ENCODE results near the gene CITED1. TPM values are rescaled to one million over a fixed set of nuclear protein-coding genes. Genes with fewer than 3 reads are reported as not detected.

The CITED1 gene
- total RNA-seq, 2 donors from 2014 or later = 0.51 TPM; not detected in 1

GRCh38 chrX:72271091-72271788, 34.5 kb downstream of the CITED1 start:
- no peak for TF ChIP-seq CTCF (IDR thresholded peaks at IDR 0.05)
- no peak for DNase-seq (ENCODE audit: low spot score)
- Histone ChIP-seq H3K27me3 (no peaks in the 10 kb centered on the region), H3K36me3 (peaks cover 73% of the 10 kb centered on the region), H3K27ac (no peak overlapping the region), H3K4me1 (peaks cover 0 to 11% of the 10 kb centered on the region in 2 donors), H3K4me3 (no peak overlapping the region), H3K9me3 (no peaks in the 10 kb centered on the region)

GRCh38 chrX:72270316-72270866, 35.3 kb downstream of the CITED1 start:
- Histone ChIP-seq H3K27me3 (no peaks in the 10 kb centered on the region), H3K4me3 (no peak overlapping the region), H3K27ac (peak overlapping the region in 1 of 2 donors; percentile 33), H3K9me3 (no peaks in the 10 kb centered on the region), H3K36me3 (peaks cover 68% of the 10 kb centered on the region), H3K4me1 (peaks cover 0 to 2% of the 10 kb centered on the region in 2 donors)
- DNase-seq (ENCODE audit: low spot score) = no peak
- no peak for TF ChIP-seq CTCF (IDR thresholded peaks at IDR 0.05)

- no peak for DNase-seq (ENCODE audit: low spot score)
- peak overlapping the region in 1 of 2 donors; percentile 33 for H3K27ac ChIP-seq
- no peak for TF ChIP-seq CTCF (IDR thresholded peaks at IDR 0.05)
- no peak overlapping the region for H3K4me3 ChIP-seq
- H3K9me3 ChIP-seq = no peaks in the 10 kb centered on the region
- no peaks in the 10 kb centered on the region for H3K4me1 ChIP-seq
- peaks cover 62% of the 10 kb centered on the region for H3K36me3 ChIP-seq
- H3K27me3 ChIP-seq = no peaks in the 10 kb centered on the region
Measured at GRCh38 chrX:72269671-72270251, 36.0 kb downstream of the CITED1 start.

- Histone ChIP-seq H3K27me3 (no peaks in the 10 kb centered on the region), H3K27ac (peak overlapping the region in 1 of 2 donors; percentile 14), H3K36me3 (peaks cover 52% of the 10 kb centered on the region), H3K4me1 (no peaks in the 10 kb centered on the region), H3K4me3 (no peak overlapping the region), H3K9me3 (no peaks in the 10 kb centered on the region)
- TF ChIP-seq CTCF (IDR thresholded peaks at IDR 0.05) = no peak
- no peak for DNase-seq (ENCODE audit: low spot score)
Measured at GRCh38 chrX:72268597-72269365, 36.9 kb downstream of the CITED1 start.

GRCh38 chrX:72265263-72265662, 40.5 kb downstream of the CITED1 start:
- H3K4me3 ChIP-seq = no peak overlapping the region
- DNase-seq (ENCODE audit: low spot score) = no peak
- H3K4me1 ChIP-seq = no peaks in the 10 kb centered on the region
- no peak overlapping the region for H3K27ac ChIP-seq
- H3K27me3 ChIP-seq = no peaks in the 10 kb centered on the region
- no peak for TF ChIP-seq CTCF (IDR thresholded peaks at IDR 0.05)
- peaks cover 24% of the 10 kb centered on the region for H3K36me3 ChIP-seq
- no peaks in the 10 kb centered on the region for H3K9me3 ChIP-seq

Data from right atrium auricular region (tissue), 2 donors.